IMR-90 (cell line): Measurements from ENCODE around the gene TENT4B. TPM values are rescaled to one million over a fixed set of nuclear protein-coding genes. Genes with fewer than 3 reads are reported as not detected.

Experiments
- ATAC-seq: fragments of 200-7000 bp; cut with Tn5 transposase; 2 replicates; pipeline ENCODE4 v1.9.1; 2020; ENCODE audit warnings: low read depth, mild to moderate bottlenecking, moderate library complexity
- BruUV-seq: library from RNA; stranded (reverse); fragments of 400-500 nt; replicated peaks from 2 replicates; lab custom pipeline; 2021; lab: Mats Ljungman, UMichigan
- CTCF ChIA-PET: fragments of 300-600 bp; formaldehyde crosslinking; extraction: SDS; loops from one replicate; lab custom pipeline; 2021; ENCODE audit warnings: antibody characterized with exemption; lab: Yijun Ruan, JAX
- POLR2A ChIA-PET: fragments of 300-600 bp; sonication (Branson Sonifier 250); formaldehyde crosslinking; loops from one replicate; lab custom pipeline; 2022; ENCODE audit warnings: antibody characterized with exemption; ENCODE audit not compliant: unreplicated experiment; lab: Charles Lee
- DNase-seq: peaks from one replicate; pipeline ENCODE4 v3.0.0; 2013
- H2AFZ ChIP-seq: replicated peaks from 2 replicates; pipeline ENCODE3; 2013; ENCODE audit warnings: low read length, mild to moderate bottlenecking; ENCODE audit not compliant: poor library complexity
- H2AK5ac ChIP-seq: 2 replicates; pipeline ENCODE4 v1.6.1; 2013; ENCODE audit warnings: low read depth, low read length, inconsistent platforms
- H2AK9ac ChIP-seq: replicated peaks from 2 replicates; pipeline ENCODE3; 2013; ENCODE audit warnings: mild to moderate bottlenecking, low read depth, low read length, moderate library complexity; ENCODE audit not compliant: poor library complexity
- H2BK120ac ChIP-seq: 2 replicates; pipeline ENCODE4 v1.6.1; 2013; ENCODE audit warnings: low read depth, low read length, inconsistent platforms
- H2BK15ac ChIP-seq: 3 replicates; pipeline ENCODE4 v1.6.1; 2013; ENCODE audit warnings: low read depth, low read length, inconsistent platforms
- H2BK20ac ChIP-seq: 2 replicates; pipeline ENCODE4 v1.6.1; 2013; ENCODE audit warnings: low read depth, mild to moderate bottlenecking, inconsistent platforms, low read length, moderate library complexity
- H2BK5ac ChIP-seq: 2 replicates; pipeline ENCODE4 v1.6.1; 2013; ENCODE audit warnings: mild to moderate bottlenecking, low read depth, low read length, inconsistent platforms; ENCODE audit not compliant: poor library complexity, severe bottlenecking
- H3K14ac ChIP-seq: replicated peaks from 2 replicates; pipeline ENCODE4 v1.6.1; 2013; ENCODE audit warnings: low read depth, low read length, inconsistent platforms
- H3K18ac ChIP-seq: 2 replicates; pipeline ENCODE4 v1.6.1; 2013; ENCODE audit warnings: low read depth, low read length, control low read depth
- H3K23ac ChIP-seq: 2 replicates; pipeline ENCODE4 v1.6.1; 2013; ENCODE audit warnings: low read depth, low read length, inconsistent platforms
- H3K27ac ChIP-seq: 2 replicates; pipeline ENCODE4 v1.5.1; 2013; ENCODE audit warnings: mild to moderate bottlenecking, control low read depth, low read length; ENCODE audit not compliant: insufficient read depth
- H3K27me3 ChIP-seq: 2 replicates; pipeline ENCODE4 v1.6.1; 2013; ENCODE audit warnings: low read length; ENCODE audit not compliant: control insufficient read depth, insufficient read depth
- H3K36me3 ChIP-seq: 2 replicates; pipeline ENCODE4 v1.6.1; 2013; ENCODE audit warnings: low read length, mixed read lengths; ENCODE audit not compliant: control insufficient read depth, insufficient read depth
- H3K4ac ChIP-seq: 2 replicates; pipeline ENCODE4 v1.6.1; 2013; ENCODE audit warnings: low read depth, low read length, inconsistent platforms
- H3K4me1 ChIP-seq: 2 replicates; pipeline ENCODE4 v1.6.1; 2013; ENCODE audit warnings: low read length, mixed read lengths; ENCODE audit not compliant: control insufficient read depth, insufficient read depth
- H3K4me2 ChIP-seq: 2 replicates; pipeline ENCODE4 v1.6.1; 2013; ENCODE audit warnings: low read depth, mild to moderate bottlenecking, control low read depth, low read length, moderate library complexity
- H3K4me3 ChIP-seq: 2 replicates; pipeline ENCODE4 v1.5.1; 2013; ENCODE audit warnings: low read depth, mild to moderate bottlenecking, control low read depth, low read length, moderate library complexity; ENCODE audit not compliant: insufficient read depth
- H3K56ac ChIP-seq: 2 replicates; pipeline ENCODE4 v1.6.1; 2013; ENCODE audit warnings: low read length, inconsistent platforms; ENCODE audit not compliant: insufficient read depth; ENCODE audit errors: extremely low read depth
- H3K79me1 ChIP-seq, 2 experiments: 2 replicates each; pipeline ENCODE4 v1.6.1; 2013; ENCODE audit warnings: low read length in 2 of 2, inconsistent platforms in 1 of 2, low read depth in 1 of 2
- H3K9ac ChIP-seq: 2 replicates; pipeline ENCODE4 v1.6.1; 2013; ENCODE audit warnings: low read depth, low read length, control low read depth
- H3K9me1 ChIP-seq: 2 replicates; pipeline ENCODE4 v1.6.1; 2013; ENCODE audit warnings: low read length, inconsistent platforms; ENCODE audit not compliant: insufficient read depth
- H3K9me3 ChIP-seq: 2 replicates; pipeline ENCODE4 v1.6.1; 2013; ENCODE audit warnings: low read length; ENCODE audit not compliant: control insufficient read depth, insufficient read depth
- H4K20me1 ChIP-seq: 2 replicates; pipeline ENCODE4 v1.6.1; 2013; ENCODE audit warnings: low read length, inconsistent platforms; ENCODE audit not compliant: insufficient read depth
- H4K5ac ChIP-seq: 2 replicates; pipeline ENCODE4 v1.6.1; 2013; ENCODE audit warnings: mild to moderate bottlenecking, low read depth, low read length, control low read depth
- H4K8ac ChIP-seq, 2 experiments: 2 replicates each; pipeline ENCODE4 v1.6.1; 2013; ENCODE audit warnings: low read depth in 2 of 2, low read length in 2 of 2, control low read depth in 1 of 2, inconsistent platforms in 1 of 2
- H4K91ac ChIP-seq: 2 replicates; pipeline ENCODE4 v1.6.1; 2013; ENCODE audit warnings: low read depth, low read length, inconsistent platforms; ENCODE audit not compliant: insufficient read depth
- BHLHE40 ChIP-seq: fragments of 150-350 bp; IDR thresholded peaks from 2 replicates; pipeline ENCODE4 v1.6.1; 2016; ENCODE audit warnings: mild to moderate bottlenecking, low read depth, low read length
- CEBPB ChIP-seq: IDR thresholded peaks from 2 replicates; pipeline ENCODE4 v1.6.1; 2012; ENCODE audit warnings: low read depth, low read length, improper control_type of control experiment
- CHD1 ChIP-seq: IDR thresholded peaks from 2 replicates; pipeline ENCODE4 v1.6.1; 2012; ENCODE audit warnings: low read depth, low read length, improper control_type of control experiment
- FOS ChIP-seq: fragments of 150-350 bp; IDR thresholded peaks from 2 replicates; pipeline ENCODE4 v1.6.1; 2016; ENCODE audit warnings: low read depth, low read length
- MAFK ChIP-seq: IDR thresholded peaks from 2 replicates; pipeline ENCODE4 v1.6.1; 2012; ENCODE audit warnings: low read depth, low read length, improper control_type of control experiment
- MAZ ChIP-seq: IDR thresholded peaks from 2 replicates; pipeline ENCODE4 v1.6.1; 2012; ENCODE audit warnings: low read depth, mild to moderate bottlenecking, low read length, improper control_type of control experiment, moderate library complexity, borderline replicate concordance
- MXI1 ChIP-seq: IDR thresholded peaks from 2 replicates; pipeline ENCODE4 v1.6.1; 2012; ENCODE audit warnings: low read depth, mild to moderate bottlenecking, low read length, moderate library complexity, borderline replicate concordance
- NFE2L2 ChIP-seq: fragments of 150-350 bp; IDR thresholded peaks from 2 replicates; pipeline ENCODE4 v1.6.1; 2016; ENCODE audit warnings: low read depth, mild to moderate bottlenecking, low read length
- POLR2A ChIP-seq: IDR thresholded peaks from 2 replicates; pipeline ENCODE4 v1.6.1; 2012; ENCODE audit warnings: mild to moderate bottlenecking, low read depth, low read length
- RAD21 ChIP-seq: IDR thresholded peaks from 2 replicates; pipeline ENCODE4 v1.6.1; 2012; ENCODE audit warnings: low read length, improper control_type of control experiment
- RCOR1 ChIP-seq: IDR thresholded peaks from 2 replicates; pipeline ENCODE4 v1.6.1; 2012; ENCODE audit warnings: mild to moderate bottlenecking, low read length, improper control_type of control experiment; ENCODE audit not compliant: insufficient replicate concordance
- RFX5 ChIP-seq: IDR thresholded peaks from 2 replicates; pipeline ENCODE4 v1.8.0; 2012; ENCODE audit warnings: low read depth, mild to moderate bottlenecking, low read length, moderate library complexity
- SMC3 ChIP-seq: fragments of 150-350 bp; IDR thresholded peaks from 2 replicates; pipeline ENCODE4 v1.6.1; 2016; ENCODE audit warnings: low read depth, mild to moderate bottlenecking, antibody characterized with exemption, low read length, moderate library complexity
- WGBS, 2 experiments: methylation state at CpG; one replicate each; pipeline versions ENCODE4 v1.1.5 to v1.1.7; 2013; ENCODE audit warnings: missing lambda C conversion rate in 2 of 2; ENCODE audit not compliant: insufficient read length in 1 of 2; ENCODE audit errors: extremely low coverage in 2 of 2; 5-methylcytosine and 5-hydroxymethylcytosine counted together
- dilution Hi-C: fragments of 300-500 bp; cut with HindIII; formaldehyde crosslinking; loops from one replicate; pipeline ENCODE4 v1.14.3; 2018; ENCODE audit warnings: low sequenced_read_pairs; ENCODE audit not compliant: unreplicated experiment
- in situ Hi-C: fragments of 300-500 bp; cut with MboI; formaldehyde crosslinking; loops from 3 replicates; pipeline ENCODE4 v1.14.3; 2019; ENCODE audit warnings: low sequenced_read_pairs, inconsistent platforms, mixed read lengths
- intact Hi-C: fragments of 100-400 bp; cut with micrococcal nuclease; formaldehyde crosslinking; loops from 2 replicates; pipeline ENCODE4 v1.10.0; 2022
- polyA plus RNA-seq, 3 experiments: library from polyadenylated mRNA; depleted of rRNA; stranded (reverse); fragments of >200 nt; gene quantifications; 2 replicates each; pipeline ENCODE4 v1.2.3, GENCODE V29; 2012; ENCODE audit warnings: low replicate concordance in 1 of 3
- total RNA-seq: library from RNA; depleted of rRNA; stranded (reverse); fragments of >200 nt; gene quantifications from 2 replicates; pipeline ENCODE4 v1.2.3, GENCODE V29; 2012
- TF ChIP-seq, protein P1 (sequence below): conservative IDR thresholded peaks from 2 replicates; pipeline ENCODE4 v1.5.1; 2012; ENCODE audit warnings: mild to moderate bottlenecking, low read depth, low read length, improper control_type of control experiment
- TF ChIP-seq, protein P2 (sequence below): fragments of 150-350 bp; IDR thresholded peaks from 2 replicates; pipeline ENCODE4 v1.6.1; 2017; ENCODE audit warnings: mild to moderate bottlenecking, antibody characterized with exemption, low read length, low read depth
- TF ChIP-seq, protein P3 (sequence below): fragments of 150-350 bp; IDR thresholded peaks from 2 replicates; pipeline ENCODE4 v1.6.1; 2016; ENCODE audit warnings: low read depth, mild to moderate bottlenecking, low read length, moderate library complexity, borderline replicate concordance

TENT4B gene
- total and polyA plus RNA-seq, 2 of the 4 experiments (the other 2 are of a cell fraction), result 4.1 to 7.0 TPM

DNA sequence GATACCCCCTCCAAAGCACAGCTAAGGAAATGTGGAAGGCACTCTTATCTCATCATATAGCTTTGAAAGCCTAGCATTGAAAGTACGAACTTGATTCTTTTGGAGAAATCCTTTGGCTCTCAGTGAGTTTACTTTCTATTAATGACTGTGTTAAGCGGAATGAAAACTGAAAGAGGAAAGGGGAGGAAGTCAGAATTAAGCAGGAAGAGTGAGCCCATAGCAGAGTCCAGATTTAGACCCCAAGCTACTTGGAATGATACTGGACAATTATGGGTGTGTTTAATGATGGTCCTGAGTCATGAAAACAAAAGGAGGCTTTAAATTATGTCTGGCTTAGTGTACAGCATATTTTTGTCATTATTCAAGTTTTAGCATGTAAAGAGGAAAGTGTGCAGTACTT, 42.2 kb downstream of the TENT4B start:
- Histone ChIP-seq H4K5ac (peak overlapping the region; percentile 90; the same call in 1 of the 2 replicates), H4K91ac (peak overlapping the region; percentile 30; the same call in 1 of the 2 replicates), H3K4ac (peak overlapping the region; percentile 12; the same call in 1 of the 2 replicates), H4K8ac (peak overlapping the region in 1 of 2 experiments; percentile 58; a peak in 3 of 4 replicates), H3K18ac (peak overlapping the region; percentile 93; the same call in 1 of the 2 replicates), H4K20me1 (no peaks in the 10 kb centered on the region), H3K79me1 (peaks cover 38 to 51% of the 10 kb centered on the region in 2 experiments), H3K9ac (peak overlapping the region; percentile 61; the same call in 1 of the 2 replicates), H3K23ac (no peak overlapping the region; the same call in 1 of the 2 replicates), H2BK20ac (peak overlapping the region; percentile 27; the same call in 1 of the 2 replicates), H3K4me2 (peak overlapping the region; percentile 97), H3K56ac (peak overlapping the region; percentile 27; the same call in 1 of the 2 replicates), H2AK9ac (no peak overlapping the region), H3K27ac (peak overlapping the region; percentile 68; the same call in 1 of the 2 replicates), H2AFZ (no peak overlapping the region), H3K4me1 (peaks cover 8% of the 10 kb centered on the region), H3K36me3 (no peaks in the 10 kb centered on the region), H3K27me3 (no peaks in the 10 kb centered on the region), H2BK120ac (peak overlapping the region; percentile 58), H3K9me3 (no peaks in the 10 kb centered on the region), H3K9me1 (peaks cover 13% of the 10 kb centered on the region), H2AK5ac (no peak overlapping the region), H3K4me3 (peak overlapping the region; percentile 47; the same call in 1 of the 2 replicates), H2BK5ac (peak overlapping the region; percentile 86), H2BK15ac (no peak overlapping the region), H3K14ac (0 out of 2 replicates have a peak overlapping the region, but pooled peaks have one; percentile 24)
- ATAC-seq (peak; percentile 88), DNase-seq (peak; percentile 72)
- in situ Hi-C loops, result no loop called here
- TF ChIP-seq NFE2L2 (no peak), RCOR1 (no peak), RAD21 (no peak), MAZ (no peak), CHD1 (no peak), FOS (no peak), BHLHE40 (no peak), SMC3 (no peak), CEBPB (no peak), MAFK (no peak), RFX5 (no peak), POLR2A (no peak), MXI1 (no peak)
- TF ChIP-seq, protein P1, sequence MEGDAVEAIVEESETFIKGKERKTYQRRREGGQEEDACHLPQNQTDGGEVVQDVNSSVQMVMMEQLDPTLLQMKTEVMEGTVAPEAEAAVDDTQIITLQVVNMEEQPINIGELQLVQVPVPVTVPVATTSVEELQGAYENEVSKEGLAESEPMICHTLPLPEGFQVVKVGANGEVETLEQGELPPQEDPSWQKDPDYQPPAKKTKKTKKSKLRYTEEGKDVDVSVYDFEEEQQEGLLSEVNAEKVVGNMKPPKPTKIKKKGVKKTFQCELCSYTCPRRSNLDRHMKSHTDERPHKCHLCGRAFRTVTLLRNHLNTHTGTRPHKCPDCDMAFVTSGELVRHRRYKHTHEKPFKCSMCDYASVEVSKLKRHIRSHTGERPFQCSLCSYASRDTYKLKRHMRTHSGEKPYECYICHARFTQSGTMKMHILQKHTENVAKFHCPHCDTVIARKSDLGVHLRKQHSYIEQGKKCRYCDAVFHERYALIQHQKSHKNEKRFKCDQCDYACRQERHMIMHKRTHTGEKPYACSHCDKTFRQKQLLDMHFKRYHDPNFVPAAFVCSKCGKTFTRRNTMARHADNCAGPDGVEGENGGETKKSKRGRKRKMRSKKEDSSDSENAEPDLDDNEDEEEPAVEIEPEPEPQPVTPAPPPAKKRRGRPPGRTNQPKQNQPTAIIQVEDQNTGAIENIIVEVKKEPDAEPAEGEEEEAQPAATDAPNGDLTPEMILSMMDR, result no peak
- TF ChIP-seq, protein P2, sequence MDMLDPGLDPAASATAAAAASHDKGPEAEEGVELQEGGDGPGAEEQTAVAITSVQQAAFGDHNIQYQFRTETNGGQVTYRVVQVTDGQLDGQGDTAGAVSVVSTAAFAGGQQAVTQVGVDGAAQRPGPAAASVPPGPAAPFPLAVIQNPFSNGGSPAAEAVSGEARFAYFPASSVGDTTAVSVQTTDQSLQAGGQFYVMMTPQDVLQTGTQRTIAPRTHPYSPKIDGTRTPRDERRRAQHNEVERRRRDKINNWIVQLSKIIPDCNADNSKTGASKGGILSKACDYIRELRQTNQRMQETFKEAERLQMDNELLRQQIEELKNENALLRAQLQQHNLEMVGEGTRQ, result no peak
- TF ChIP-seq, protein P3, sequence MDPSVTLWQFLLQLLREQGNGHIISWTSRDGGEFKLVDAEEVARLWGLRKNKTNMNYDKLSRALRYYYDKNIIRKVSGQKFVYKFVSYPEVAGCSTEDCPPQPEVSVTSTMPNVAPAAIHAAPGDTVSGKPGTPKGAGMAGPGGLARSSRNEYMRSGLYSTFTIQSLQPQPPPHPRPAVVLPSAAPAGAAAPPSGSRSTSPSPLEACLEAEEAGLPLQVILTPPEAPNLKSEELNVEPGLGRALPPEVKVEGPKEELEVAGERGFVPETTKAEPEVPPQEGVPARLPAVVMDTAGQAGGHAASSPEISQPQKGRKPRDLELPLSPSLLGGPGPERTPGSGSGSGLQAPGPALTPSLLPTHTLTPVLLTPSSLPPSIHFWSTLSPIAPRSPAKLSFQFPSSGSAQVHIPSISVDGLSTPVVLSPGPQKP, result no peak
- no TSS peak for BruUV-seq
- WGBS, 2 experiments, result 0% methylated on average over 1 of the region's 2 CpGs; no CpG with 5 or more reads in 1 of the 2 experiments
- intact Hi-C loops, result no loop called here
- dilution Hi-C loops, result no loop called here
- POLR2A ChIA-PET, result no interaction called here
- CTCF ChIA-PET, result interaction anchor here (0.5 to 0.8 kb wide), 2 partner anchors 9 to 27 kb away, joined by 3 read pairs; no protein-coding TSS in a partner anchor
